ENCODE data around the gene ADAP1.
A peak's percentile ranks its signal among the peaks of the same experiment; 100 is the strongest.
"Not testable (repeated sequence)": the region's sequence is repeated elsewhere in the genome, so short reads cannot be mapped to it uniquely, and the experiment has no call there.

The ADAP1 gene

DNA sequence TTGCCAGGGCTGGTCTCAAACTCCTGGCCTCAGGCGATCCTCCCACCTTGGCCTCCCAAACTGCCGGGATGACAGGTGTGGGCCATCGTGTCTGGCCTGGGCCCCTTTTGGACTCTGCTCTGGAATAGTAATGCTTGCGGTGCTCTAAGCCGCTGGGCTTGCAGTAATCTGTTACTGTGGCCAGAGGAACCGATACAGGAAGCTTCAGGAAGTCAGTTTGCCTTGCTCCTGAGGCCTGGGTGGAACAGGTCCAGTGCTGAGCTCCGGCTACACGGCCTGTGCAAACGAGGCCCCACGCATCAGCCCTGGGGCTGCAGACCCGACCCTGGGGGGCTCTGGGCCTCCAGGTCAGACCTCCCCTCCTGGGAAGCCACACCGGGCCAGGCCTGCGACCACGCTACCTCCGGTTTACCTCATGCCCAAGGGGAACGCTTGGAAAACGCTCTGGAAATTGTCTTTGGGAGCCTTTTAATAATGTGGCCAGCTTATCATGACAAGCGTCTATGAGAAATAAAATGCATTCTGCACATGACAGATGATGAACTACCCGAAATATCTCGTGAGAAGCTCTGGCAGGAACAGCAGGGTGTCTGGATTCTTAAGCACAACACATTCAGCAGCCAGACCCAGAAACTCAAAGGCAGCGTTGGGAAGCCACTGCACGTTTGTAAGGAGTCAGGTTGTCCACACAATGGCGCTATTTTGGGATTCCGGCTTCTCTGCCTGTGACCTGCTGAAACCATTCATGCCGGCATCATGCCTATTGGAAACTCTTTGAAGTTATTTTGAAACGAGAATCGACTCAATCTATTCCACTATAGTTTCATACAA lies 10.1 kb upstream of the ADAP1 start:
- no peak for DNase-seq (ENCODE audit: low read depth)
- no peak overlapping the region for H3K4me3 ChIP-seq (ENCODE audit: low read depth, low read length)
- TF ChIP-seq, protein P1, sequence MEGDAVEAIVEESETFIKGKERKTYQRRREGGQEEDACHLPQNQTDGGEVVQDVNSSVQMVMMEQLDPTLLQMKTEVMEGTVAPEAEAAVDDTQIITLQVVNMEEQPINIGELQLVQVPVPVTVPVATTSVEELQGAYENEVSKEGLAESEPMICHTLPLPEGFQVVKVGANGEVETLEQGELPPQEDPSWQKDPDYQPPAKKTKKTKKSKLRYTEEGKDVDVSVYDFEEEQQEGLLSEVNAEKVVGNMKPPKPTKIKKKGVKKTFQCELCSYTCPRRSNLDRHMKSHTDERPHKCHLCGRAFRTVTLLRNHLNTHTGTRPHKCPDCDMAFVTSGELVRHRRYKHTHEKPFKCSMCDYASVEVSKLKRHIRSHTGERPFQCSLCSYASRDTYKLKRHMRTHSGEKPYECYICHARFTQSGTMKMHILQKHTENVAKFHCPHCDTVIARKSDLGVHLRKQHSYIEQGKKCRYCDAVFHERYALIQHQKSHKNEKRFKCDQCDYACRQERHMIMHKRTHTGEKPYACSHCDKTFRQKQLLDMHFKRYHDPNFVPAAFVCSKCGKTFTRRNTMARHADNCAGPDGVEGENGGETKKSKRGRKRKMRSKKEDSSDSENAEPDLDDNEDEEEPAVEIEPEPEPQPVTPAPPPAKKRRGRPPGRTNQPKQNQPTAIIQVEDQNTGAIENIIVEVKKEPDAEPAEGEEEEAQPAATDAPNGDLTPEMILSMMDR (IDR thresholded peaks at IDR 0.05; ENCODE audit: control insufficient read depth, extremely low read depth, insufficient read depth) = peak; percentile 19; the same call in 1 of the 2 replicates

DNA sequence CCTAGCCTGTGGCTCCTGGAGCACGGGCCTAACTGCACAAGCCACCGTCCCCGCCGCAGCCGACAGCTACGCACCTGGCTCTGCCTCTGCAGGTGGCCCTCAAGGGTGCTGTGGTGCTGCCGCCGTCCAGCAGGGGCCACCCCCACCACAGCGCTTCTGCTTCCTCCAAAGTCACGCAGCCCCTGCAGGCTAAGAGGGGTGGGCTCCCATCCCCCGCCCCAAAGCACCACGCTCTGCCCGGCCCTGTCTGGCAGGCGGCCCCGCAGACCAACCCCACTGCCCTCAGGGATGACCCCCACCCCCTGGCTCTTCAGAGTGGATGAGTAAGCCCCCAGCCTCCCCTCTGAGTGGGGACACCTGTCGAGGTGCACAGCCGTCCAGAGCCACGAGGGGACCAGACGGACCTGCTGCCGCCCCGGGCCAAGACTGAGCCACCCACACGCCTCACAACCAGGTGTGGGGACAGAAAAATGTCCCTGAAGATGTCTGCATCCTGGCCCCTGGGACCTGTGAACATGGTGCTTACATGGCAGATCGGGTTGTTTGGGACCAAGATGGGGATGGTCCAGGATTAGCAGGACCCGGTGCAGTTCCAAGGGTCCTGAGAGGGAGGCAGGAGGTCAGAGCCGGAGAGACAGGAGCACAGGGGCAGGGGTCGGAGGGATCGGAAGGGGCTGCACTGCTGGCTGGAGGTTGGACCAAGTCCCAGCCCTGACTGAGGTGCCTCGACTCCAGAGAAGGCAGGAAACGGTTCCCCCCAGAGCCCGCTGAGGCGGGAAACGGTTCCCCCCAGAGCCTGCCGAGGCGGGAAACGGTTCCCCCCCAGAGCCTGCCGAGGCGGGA lies 9.0 kb upstream of the ADAP1 start:
- DNase-seq (ENCODE audit: low read depth) = no peak
- TF ChIP-seq, protein P1 (IDR thresholded peaks at IDR 0.05; ENCODE audit: control insufficient read depth, extremely low read depth, insufficient read depth) = no peak
- H3K4me3 ChIP-seq (ENCODE audit: low read depth, low read length) = no peak overlapping the region

DNA sequence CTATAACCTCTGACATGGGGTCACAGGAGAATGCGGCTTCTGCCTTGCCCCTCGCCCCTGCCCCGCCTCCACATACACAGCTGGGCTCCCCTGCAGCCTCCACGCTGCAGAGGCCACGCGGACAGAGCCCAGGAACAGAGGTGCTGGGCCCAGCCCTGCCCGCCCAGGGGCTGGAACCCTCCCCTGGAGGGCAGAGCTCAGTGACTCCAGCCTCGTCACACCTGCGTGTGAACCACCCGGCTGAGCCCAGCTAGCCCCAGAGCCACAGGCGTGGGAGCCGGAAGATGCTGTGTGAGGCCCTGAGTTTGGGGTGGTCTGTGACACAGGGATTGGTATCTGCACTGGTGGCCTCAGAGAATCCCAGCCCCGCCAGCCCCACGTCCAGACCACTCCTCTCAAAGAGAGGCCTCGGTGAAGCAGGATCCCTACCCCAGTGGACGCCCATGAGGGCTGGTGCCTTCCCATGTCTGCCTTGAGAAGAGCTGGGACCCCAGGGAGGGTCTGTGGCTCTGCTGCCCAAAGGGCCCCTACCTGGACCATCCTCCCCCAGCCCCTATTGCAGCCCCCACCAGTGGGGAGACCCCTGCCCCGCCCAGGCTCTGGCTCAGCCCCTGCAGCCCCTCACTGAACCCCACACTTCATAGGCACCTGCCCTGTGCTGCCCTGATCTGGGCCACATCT lies 8.1 kb upstream of the ADAP1 start:
- H3K4me3 ChIP-seq (ENCODE audit: low read depth, low read length) = no peak overlapping the region
- DNase-seq (ENCODE audit: low read depth) = no peak
- TF ChIP-seq, protein P1 (IDR thresholded peaks at IDR 0.05; ENCODE audit: control insufficient read depth, extremely low read depth, insufficient read depth) = no peak

DNA sequence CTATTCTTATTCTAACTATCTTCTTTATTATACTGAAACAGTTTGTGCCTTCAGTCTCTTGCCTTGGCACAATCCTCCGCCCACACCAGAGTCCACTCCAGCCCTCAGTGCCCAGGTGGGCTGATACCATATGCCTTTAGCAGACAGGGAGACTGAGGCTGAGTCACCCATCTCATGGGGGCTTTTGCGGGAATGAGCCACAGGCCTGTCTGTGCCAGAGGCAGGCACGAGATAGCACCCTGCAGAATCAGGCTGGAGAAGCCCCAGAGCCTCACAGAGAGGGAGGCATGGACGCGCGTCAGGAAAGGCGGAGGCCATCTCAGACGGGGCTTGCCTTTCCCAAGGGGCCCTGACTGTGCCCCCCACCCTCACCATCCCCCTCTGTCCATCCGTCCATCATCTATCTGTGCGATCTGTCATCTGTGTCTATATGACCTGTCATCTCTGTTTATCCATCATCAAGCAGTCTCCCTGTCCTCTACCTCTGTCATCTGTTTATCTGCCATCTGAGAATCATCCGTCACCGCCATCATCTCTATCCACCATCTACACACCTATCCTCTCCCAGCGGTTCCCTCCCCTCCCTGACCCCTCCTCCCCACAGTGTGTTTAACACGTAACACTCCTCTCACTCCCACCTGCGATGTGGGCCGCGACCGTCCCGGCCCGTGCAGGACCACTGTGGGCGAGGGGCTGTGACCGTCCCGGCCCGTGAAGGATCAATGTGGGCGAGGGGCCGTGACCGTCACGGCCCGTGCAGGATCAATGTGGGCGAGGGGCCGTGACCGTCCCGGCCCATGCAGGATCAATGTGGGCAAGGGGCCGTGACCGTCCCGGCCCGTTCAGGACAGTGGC lies 7.3 kb upstream of the ADAP1 start:
- no peak overlapping the region for H3K4me3 ChIP-seq (ENCODE audit: low read depth, low read length)
- TF ChIP-seq, protein P1 (IDR thresholded peaks at IDR 0.05; ENCODE audit: control insufficient read depth, extremely low read depth, insufficient read depth) = no peak
- DNase-seq (ENCODE audit: low read depth) = no peak

DNA sequence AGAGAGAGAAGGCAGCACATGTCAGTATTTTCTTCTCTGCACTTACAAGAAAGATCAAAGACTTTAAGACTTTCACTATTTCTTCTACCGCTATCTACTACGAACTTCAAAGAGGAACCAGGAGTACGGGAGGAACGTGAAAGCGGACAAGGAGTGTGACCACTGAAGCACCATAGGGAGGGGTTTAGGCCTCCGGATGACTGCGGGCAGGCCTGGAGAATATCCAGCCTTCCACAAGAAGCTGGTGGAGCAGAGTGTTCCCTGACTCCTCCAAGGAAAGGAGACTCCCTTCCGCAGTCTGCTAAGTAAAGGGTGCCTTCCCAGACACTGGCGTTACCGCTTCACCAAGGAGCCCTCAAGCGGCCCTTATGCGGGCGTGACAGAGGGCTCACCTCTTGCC lies 6.5 kb upstream of the ADAP1 start:
- not testable (repeated sequence) for DNase-seq (ENCODE audit: low read depth); H3K4me3 ChIP-seq (ENCODE audit: low read depth, low read length)

DNA sequence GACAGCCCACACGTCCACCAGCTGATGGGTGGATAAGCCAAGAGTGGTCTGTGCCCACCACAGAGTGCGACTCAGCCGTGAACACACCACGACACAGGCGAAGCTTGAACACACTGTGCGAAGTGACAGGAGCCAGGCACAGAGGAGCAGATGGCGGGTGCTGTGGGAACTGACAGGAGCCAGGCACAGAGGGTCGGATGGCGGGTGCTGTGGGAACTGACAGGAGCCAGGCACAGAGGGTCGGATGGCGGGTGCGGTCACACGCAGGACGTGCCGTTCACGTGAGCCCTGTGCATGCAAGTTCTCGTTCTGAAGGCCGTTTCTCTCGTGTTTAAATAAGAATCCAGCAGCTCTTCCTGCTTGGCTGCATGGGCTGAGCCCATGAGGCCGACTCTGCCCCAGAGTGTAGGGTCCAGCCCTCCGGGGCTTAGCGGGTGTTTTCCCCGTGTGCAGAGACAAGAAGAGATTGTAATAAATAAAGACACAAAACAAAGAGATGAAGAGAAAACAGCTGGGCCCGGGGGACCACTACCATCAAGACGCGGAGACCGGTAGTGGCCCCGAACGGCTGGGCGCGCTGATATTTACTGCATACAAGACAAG lies 5.9 kb upstream of the ADAP1 start:
- TF ChIP-seq, protein P1 (IDR thresholded peaks at IDR 0.05; ENCODE audit: control insufficient read depth, extremely low read depth, insufficient read depth) = no peak
- H3K4me3 ChIP-seq (ENCODE audit: low read depth, low read length) = no peak overlapping the region
- DNase-seq (ENCODE audit: low read depth) = no peak

DNA sequence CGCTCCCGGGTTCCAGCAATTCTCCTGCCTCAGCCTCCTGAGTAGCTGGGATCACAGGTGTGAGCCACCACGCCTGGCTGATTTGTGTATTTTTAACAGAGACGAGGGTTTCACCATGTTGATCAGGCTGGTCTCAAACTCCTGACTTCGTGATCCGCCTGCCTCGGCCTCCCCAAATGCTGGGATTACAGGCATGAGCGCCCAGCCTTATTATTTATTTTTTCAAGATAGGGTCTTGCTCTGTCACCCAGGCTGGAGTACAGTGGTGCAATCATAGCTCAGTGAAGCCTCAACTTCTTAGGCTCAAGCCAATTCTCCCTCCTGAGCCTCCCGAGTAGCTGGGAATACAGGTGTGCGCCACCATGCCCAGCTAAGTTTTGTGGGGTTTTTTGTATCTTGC lies 5.3 kb upstream of the ADAP1 start:
- DNase-seq (ENCODE audit: low read depth); H3K4me3 ChIP-seq (ENCODE audit: low read depth, low read length): not testable (repeated sequence)
